HG03095 (cell line): ENCODE measurements around the gene HPCAL1.

Experiments
- ATAC-seq: cut with Tn5 transposase; IDR thresholded peaks from one replicate; pipeline ENCODE4 v1.9.1; 2021; ENCODE audit warnings: moderate library complexity; ENCODE audit not compliant: unreplicated experiment

HPCAL1 gene

DNA sequence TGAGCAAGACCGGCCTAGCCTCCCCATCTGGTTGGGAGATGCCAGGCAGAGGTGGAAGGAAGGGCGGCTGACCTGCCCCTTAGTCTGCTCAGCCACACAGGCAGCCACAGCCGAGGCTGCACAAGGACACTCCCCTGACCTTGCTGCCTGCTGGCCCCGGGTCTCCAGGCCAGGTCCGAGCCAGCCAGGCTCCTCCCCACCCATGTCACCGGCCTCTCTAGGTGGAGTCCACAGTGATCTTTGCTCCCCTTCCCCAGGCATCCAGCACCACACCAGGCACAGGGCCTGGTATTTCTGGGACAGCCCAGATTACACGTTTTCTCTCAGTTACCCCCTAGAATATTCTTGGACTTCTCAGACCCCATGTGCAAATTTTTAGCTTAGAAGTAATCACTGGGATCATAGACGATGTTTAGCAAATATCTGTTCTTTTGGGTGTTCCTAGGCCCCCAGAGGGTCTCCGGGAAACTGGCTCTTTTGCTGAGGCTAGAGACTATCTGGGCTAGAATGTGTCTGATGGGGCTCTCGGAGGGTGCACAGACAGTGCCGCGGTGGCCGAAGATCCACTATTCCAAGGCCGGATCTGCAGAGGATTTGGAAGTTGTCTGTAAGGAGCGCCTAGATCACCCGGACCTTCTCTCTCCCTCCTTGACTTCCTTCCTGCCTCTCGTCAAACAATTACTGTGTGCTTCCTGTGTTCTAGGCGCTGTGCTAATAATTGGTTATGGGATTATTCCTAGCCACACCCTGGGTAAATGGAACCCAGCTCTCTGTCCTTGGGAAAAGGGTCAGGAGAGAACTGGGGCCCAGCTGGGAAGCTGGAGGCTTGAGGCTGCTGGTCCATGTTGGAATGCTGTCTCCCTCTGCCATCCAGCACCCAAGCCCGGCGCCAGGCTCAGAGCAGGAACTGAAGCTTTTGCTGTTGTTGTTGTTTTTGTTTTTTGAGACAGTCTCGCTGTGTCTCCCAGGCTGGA is 98.6 kb downstream of the HPCAL1 start:
- no peak for ATAC-seq

- ATAC-seq: no peak
Measured at GRCh38 chr2:10402062-10402585, 99.4 kb downstream of the HPCAL1 start.

DNA sequence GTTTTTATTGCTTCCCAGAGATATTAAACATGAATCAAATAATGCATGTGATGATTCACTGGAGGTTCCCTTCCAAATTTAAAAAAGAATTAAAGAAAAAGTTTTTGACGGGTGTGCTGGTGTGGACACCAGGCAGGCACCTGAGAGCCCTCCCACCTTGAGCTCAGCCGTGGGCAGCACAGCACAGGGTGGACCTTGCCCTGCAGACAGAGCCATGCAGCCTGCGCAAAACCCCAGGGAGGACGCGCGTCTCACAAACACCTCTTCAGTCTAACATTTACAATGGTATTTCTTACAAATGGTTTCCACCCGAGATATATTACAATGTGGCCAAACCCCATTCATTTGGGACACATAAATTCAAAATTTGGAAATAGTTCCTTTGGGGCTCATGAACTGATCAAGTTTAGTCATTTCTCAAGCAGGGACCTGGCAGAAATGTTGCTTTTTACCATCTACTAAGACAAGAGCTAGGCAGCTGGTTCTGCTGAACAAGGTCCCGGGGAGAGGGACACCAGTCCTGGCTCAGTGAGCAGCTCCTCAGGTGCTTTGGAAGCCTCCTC is 100.0 kb downstream of the HPCAL1 start:
- no peak for ATAC-seq

- ATAC-seq: no peak
Measured at GRCh38 chr2:10404324-10405143, 101.8 kb downstream of the HPCAL1 start.

GRCh38 chr2:10405448-10405847 is 102.7 kb downstream of the HPCAL1 start:
- ATAC-seq: no peak

GRCh38 chr2:10406016-10406415 is 103.3 kb downstream of the HPCAL1 start:
- no peak for ATAC-seq

DNA sequence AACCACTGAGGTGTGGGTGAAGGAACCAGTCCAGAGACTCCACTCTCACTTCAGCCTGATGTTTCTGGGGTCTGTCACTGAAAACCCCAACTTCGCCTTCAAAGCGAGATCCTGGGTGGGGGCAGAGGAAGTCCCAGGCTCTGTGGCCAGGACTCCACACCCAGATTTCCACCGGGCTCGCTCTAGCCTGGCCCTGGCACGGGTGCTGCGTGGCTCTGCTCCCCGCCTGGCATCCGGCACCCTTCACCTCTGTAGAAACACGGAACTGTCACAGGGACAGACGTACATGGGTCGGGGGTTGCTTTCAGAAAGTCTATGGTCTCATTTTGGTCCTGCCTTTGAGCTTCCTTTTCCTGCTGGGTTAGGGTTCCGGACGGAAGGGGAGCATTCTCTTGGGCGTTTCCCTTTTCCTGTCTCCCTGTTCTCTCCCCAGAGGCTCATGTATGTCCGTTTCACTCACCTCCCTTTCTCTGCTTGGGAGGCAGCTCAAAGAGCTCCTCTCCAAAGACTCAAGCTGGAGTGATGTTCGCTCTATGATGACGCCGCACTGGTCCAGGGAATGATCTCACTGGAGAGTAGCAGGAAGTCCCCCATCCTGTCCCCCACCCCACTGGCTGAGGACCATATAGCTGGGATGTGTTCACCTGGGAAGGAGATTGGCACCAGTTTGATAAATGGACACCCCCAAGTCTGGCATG is 103.9 kb downstream of the HPCAL1 start:
- no peak for ATAC-seq

DNA sequence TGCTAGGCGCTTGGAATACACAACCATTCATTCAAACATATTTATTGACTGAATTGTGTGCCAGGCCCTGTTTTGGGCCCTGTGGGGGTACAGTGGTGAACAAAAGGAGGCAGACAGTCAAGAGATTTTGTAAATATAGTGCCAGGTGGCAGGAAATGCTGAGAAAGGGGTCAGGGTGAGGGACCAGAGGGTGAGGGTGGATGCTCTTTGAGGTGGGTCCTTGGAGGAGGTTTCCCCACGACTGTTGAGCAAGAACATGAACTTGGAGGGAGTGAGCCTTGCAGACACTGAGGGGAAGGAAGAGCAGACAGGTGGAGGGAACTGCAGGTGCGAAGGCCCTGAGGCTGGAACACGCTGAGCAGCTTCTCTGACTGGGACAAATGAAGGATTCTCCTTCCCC is 104.7 kb downstream of the HPCAL1 start:
- no peak for ATAC-seq

DNA sequence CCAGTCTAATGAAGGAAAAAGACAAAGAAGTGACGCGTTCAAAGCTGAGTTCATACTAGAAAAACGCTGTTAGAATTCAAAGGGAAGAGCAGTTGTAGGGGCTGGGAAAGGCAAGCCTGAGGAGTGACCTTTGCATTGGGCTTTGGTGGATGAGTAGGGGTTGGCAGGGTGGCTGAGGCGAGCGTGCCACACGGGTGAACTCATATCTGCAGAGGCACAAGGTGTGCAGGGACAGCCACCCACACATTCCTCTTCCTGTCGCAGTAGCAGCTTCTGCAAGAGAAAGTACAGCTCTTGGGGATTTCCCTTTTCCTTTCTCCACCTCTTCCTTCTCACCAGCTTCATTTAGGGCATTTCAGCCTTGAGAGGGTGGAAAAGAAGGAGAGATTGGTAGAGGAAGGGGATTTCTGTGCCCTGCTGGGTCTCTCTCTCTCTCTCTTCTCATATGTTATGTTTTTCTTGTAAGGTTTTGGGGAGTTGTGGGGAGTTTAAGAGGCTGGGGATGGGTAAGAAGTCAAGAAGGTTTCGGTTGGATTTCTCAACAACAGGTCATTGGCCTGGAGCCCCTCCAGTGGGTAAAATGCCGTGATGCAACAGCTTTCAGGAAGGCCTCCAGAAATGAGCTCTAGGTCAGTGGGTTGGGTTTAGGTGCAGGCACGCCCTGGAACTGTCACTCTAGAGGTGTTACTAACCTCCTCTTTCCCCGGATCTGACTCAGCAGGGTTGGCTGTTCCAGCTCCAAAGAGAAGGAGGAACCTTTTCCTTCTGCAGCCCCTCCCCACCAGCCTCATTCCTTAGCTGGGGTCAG is 105.3 kb downstream of the HPCAL1 start:
- peak; percentile 39 for ATAC-seq

GRCh38 chr2:10408649-10409579 is 106.2 kb downstream of the HPCAL1 start:
- ATAC-seq: peak; percentile 46

DNA sequence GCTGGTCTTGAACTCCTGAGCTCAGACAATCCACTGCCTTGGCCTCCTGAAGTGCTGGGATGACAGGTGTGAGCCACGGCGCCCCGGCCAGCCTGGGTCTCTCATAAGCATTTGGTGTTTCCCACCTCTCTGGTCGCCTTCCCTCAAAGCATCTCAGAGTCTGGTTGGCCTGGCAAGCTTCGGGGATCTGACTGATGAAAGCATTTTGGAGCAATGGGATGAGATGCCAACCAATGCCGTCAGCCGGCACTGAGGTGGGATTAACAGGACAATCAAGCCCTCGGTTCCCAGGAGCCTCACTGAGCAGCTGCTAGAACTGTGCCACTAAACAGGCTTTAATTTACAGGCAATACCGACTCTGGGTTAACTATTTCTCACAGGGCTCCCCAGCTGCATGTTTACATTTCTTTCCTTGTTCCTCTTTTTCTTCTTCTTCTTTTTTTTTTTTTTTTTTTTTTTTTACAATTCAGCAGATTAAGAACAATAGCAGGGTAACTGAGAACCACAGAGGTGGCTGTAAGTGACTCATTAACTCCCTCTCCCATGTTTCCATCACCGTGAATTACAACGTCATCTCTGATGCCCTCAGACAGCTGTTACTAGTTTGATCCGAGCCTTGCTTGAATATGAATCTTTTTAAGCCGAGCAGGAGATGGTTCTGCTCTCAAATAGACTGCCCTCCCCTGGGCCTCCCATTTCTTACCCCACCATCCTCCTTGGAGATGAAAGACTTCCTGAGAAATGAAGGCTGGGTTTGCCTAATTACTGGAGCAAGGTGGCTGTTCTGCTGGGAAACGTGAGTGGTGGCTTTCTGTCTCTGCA is 107.5 kb downstream of the HPCAL1 start:
- peak; percentile 45 for ATAC-seq

DNA sequence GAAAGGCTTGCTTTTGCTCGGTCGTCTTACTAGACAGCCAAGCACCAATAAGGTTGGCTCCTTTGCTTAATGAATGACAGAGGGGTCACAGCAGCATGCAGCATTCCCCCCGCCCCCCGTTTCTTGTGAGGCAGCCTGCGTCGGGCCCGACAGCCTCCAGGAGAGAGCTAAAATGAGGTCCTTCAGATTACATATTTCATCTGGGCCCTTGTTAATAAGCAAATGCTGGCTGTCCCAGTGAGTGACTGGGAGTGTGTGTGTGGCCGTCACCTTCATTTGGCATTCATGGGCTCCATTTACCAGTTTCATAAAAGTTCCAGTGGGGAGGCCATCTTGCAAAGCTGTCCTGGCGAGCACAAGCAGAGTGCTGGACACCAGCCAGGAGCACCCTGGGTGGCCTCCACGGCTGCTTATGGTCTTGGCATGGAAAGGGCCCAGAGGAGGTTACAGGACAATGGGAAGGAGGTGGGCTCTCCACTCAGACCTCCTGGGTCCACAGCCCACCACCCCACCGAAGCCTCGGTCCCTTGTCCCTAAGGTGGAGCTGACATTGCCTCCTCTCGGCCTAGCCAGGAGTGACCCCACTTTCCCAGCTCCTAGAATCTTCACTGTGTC is 108.2 kb downstream of the HPCAL1 start:
- ATAC-seq: no peak

GRCh38 chr2:10411557-10411956 is 108.9 kb downstream of the HPCAL1 start:
- no peak for ATAC-seq

GRCh38 chr2:10412380-10412779 is 109.7 kb downstream of the HPCAL1 start:
- no peak for ATAC-seq

DNA sequence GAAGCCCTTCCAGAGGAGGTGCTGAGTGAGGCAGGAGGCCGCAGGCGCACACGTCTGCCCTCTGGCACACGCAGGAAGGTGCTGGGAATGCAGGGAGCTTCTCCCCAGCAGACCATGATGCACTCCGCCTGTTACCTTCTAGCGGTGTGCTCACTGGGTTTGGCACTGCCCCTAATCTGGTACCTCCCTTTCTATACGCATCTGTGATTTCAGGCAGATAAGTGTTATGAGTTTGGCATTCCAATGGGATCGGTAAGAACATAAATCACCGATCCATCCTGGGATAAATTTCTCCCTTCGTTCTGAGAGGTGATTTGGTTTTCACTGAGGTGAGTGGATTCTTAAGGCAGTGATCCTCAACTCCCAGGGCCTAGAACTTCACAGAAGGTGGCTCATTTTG is 110.8 kb downstream of the HPCAL1 start:
- ATAC-seq: no peak

GRCh38 chr2:10413991-10414451 is 111.3 kb downstream of the HPCAL1 start:
- no peak for ATAC-seq

GRCh38 chr2:10414591-10414990 is 111.9 kb downstream of the HPCAL1 start:
- ATAC-seq: no peak
